Measurements from ENCODE around the gene RALY. TPM values are rescaled to one million over a fixed set of nuclear protein-coding genes. Genes with fewer than 3 reads are reported as not detected.
A peak's percentile ranks its signal among the peaks of the same experiment; 100 is the strongest.

Gene RALY
- polyA plus RNA-seq, 2 of the 4 experiments (the other 2 are of a cell fraction) = 63.4 to 102 TPM

DNA sequence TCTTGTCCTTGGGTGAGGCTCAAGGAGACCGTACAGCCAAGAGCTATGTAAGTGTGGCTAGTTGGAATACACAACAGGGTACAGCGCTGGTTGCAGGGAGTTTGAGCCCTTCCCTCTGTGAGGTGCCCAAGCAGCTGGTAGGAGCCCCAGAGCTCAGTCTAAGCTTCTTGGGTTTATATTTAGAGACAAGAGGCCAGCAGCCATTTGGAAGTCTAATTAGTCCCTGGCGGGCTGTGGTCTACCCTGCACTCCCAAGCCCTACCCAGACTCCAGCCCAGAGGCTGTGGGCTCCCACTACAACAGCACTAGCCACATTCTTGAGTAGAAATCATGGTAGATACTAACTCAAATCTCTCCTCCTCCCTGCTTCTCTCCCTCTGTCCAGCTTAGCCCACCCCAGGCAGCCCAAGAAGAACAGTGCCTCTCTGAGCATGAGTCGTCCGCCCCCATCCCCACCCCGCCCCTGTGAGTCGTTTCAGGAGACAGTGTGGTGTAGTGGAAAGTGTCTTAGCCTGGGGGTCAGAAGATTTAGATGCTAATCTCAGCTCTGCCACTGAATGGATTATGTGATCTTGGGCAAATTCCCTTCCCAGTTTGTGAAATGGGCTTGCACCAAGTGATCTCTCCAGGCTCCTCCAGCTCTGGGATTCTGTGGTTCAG lies 80.5 kb downstream of the RALY start:
- CTCF ChIA-PET = interaction anchor here (0.6 to 1.9 kb wide), 8 partner anchors 12 to 616 kb away, joined by 3 to 5 read pairs (median 4); no protein-coding TSS in a partner anchor
- 95% methylated on average over 5 of the region's 7 CpGs for WGBS (ENCODE audit: missing lambda C conversion rate)
- FAIRE-seq = no peak

DNA sequence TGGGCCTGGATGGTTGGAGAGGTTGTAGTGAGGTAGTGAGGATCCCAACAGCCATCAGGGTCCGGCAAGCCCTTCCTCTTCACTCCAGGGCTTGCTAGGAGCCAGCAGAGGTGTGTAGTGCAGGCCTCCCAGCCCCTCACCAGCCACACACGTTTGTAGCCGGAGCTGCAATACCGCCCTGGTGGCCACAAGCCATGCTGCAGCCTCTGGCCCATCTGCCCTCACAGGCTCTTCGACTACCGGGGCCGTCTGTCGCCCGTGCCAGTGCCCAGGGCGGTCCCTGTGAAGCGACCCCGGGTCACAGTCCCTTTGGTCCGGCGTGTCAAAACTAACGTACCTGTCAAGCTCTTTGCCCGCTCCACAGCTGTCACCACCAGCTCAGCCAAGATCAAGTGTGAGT lies 81.9 kb downstream of the RALY start:
- H3K27ac ChIP-seq = no peak overlapping the region
- FAIRE-seq (no peak), ATAC-seq (peak in 1 of 2 experiments; percentile 72; a peak in 3 of 6 replicates), DNase-seq (ENCODE audit: low read depth in 1 of 2, low spot score in 1 of 2) (no peak)
- no peak overlapping the region for H3K4me3 ChIP-seq
- no peaks in the 10 kb centered on the region for H3K9me3 ChIP-seq
- H3K4me1 ChIP-seq = no peaks in the 10 kb centered on the region
- ChIA-PET CTCF (interaction anchor here (1.1 kb wide), 1 partner anchor 28 kb away, joined by 3 read pairs; no protein-coding TSS in a partner anchor), POLR2A (no interaction called here)
- H3K4me2 ChIP-seq = no peak overlapping the region
- WGBS (ENCODE audit: missing lambda C conversion rate) = 97% methylated on average over 16 of the region's 16 CpGs
- TF ChIP-seq KDM5A (IDR thresholded peaks at IDR 0.05) (no peak), TFCP2L1 (CRISPR knock-in tag; IDR thresholded peaks at IDR 0.05) (no peak), RNF2 (IDR thresholded peaks at IDR 0.05; ENCODE audit: borderline replicate concordance, low read depth) (no peak), NFE2L2 (conservative IDR thresholded peaks at IDR 0.05; ENCODE audit: low read length) (no peak), FOSL2 (IDR thresholded peaks at IDR 0.05) (no peak), FOSL2 (CRISPR knock-in tag; IDR thresholded peaks at IDR 0.05) (no peak)
- TF ChIP-seq, protein P1, sequence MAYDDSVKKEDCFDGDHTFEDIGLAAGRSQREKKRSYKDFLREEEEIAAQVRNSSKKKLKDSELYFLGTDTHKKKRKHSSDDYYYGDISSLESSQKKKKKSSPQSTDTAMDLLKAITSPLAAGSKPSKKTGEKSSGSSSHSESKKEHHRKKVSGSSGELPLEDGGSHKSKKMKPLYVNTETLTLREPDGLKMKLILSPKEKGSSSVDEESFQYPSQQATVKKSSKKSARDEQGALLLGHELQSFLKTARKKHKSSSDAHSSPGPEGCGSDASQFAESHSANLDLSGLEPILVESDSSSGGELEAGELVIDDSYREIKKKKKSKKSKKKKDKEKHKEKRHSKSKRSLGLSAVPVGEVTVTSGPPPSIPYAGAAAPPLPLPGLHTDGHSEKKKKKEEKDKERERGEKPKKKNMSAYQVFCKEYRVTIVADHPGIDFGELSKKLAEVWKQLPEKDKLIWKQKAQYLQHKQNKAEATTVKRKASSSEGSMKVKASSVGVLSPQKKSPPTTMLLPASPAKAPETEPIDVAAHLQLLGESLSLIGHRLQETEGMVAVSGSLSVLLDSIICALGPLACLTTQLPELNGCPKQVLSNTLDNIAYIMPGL (CRISPR knock-in tag; IDR thresholded peaks at IDR 0.05; ENCODE audit: borderline replicate concordance) = no peak
- TF ChIP-seq, protein P2, sequence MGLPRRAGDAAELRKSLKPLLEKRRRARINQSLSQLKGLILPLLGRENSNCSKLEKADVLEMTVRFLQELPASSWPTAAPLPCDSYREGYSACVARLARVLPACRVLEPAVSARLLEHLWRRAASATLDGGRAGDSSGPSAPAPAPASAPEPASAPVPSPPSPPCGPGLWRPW (IDR thresholded peaks at IDR 0.05) = no peak

More for the DNA sequence above, 80.5 kb downstream of the RALY start:
- DNase-seq (ENCODE audit: low read depth in 1 of 2, low spot score in 1 of 2) (no peak), ATAC-seq (no peak)
- H3K4me1 ChIP-seq = 0 out of 3 replicates have a peak, but pooled peaks cover 5% of the 10 kb centered on the region
- no peaks in the 10 kb centered on the region for H3K9me3 ChIP-seq
- H3K4me2 ChIP-seq = no peak overlapping the region
- POLR2A ChIA-PET = no interaction called here
- no peak overlapping the region for H3K27ac ChIP-seq
- TF ChIP-seq SREBF2 (IDR thresholded peaks at IDR 0.05) (no peak), CHD4 (IDR thresholded peaks at IDR 0.05; ENCODE audit: borderline replicate concordance) (no peak), CBX8 (IDR thresholded peaks at IDR 0.05) (no peak), HOXA7 (CRISPR knock-in tag; IDR thresholded peaks at IDR 0.05) (no peak), NFE2L2 (conservative IDR thresholded peaks at IDR 0.05; ENCODE audit: low read length) (no peak), ZSCAN20 (CRISPR knock-in tag; IDR thresholded peaks at IDR 0.05) (no peak), CBX2 (IDR thresholded peaks at IDR 0.05; ENCODE audit: borderline replicate concordance, low read depth) (no peak), CEBPB (IDR thresholded peaks at IDR 0.05) (no peak), MAFK (IDR thresholded peaks at IDR 0.05; ENCODE audit: partially characterized antibody) (no peak), KDM5A (IDR thresholded peaks at IDR 0.05) (no peak), CHD2 (IDR thresholded peaks at IDR 0.05; ENCODE audit: low read length, partially characterized antibody) (no peak), RARB (CRISPR knock-in tag; IDR thresholded peaks at IDR 0.05) (no peak), EP300 (IDR thresholded peaks at IDR 0.05) (no peak)
- TF ChIP-seq, protein P1 (CRISPR knock-in tag; IDR thresholded peaks at IDR 0.05; ENCODE audit: borderline replicate concordance) = no peak
- TF ChIP-seq, protein P3, sequence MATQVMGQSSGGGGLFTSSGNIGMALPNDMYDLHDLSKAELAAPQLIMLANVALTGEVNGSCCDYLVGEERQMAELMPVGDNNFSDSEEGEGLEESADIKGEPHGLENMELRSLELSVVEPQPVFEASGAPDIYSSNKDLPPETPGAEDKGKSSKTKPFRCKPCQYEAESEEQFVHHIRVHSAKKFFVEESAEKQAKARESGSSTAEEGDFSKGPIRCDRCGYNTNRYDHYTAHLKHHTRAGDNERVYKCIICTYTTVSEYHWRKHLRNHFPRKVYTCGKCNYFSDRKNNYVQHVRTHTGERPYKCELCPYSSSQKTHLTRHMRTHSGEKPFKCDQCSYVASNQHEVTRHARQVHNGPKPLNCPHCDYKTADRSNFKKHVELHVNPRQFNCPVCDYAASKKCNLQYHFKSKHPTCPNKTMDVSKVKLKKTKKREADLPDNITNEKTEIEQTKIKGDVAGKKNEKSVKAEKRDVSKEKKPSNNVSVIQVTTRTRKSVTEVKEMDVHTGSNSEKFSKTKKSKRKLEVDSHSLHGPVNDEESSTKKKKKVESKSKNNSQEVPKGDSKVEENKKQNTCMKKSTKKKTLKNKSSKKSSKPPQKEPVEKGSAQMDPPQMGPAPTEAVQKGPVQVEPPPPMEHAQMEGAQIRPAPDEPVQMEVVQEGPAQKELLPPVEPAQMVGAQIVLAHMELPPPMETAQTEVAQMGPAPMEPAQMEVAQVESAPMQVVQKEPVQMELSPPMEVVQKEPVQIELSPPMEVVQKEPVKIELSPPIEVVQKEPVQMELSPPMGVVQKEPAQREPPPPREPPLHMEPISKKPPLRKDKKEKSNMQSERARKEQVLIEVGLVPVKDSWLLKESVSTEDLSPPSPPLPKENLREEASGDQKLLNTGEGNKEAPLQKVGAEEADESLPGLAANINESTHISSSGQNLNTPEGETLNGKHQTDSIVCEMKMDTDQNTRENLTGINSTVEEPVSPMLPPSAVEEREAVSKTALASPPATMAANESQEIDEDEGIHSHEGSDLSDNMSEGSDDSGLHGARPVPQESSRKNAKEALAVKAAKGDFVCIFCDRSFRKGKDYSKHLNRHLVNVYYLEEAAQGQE (IDR thresholded peaks at IDR 0.05) = no peak
- TF ChIP-seq, protein P2 (IDR thresholded peaks at IDR 0.05) = no peak
- TF ChIP-seq, protein P4, sequence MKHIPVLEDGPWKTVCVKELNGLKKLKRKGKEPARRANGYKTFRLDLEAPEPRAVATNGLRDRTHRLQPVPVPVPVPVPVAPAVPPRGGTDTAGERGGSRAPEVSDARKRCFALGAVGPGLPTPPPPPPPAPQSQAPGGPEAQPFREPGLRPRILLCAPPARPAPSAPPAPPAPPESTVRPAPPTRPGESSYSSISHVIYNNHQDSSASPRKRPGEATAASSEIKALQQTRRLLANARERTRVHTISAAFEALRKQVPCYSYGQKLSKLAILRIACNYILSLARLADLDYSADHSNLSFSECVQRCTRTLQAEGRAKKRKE (CRISPR knock-in tag; IDR thresholded peaks at IDR 0.05; ENCODE audit: low read depth) = no peak
- TF ChIP-seq, protein P5, sequence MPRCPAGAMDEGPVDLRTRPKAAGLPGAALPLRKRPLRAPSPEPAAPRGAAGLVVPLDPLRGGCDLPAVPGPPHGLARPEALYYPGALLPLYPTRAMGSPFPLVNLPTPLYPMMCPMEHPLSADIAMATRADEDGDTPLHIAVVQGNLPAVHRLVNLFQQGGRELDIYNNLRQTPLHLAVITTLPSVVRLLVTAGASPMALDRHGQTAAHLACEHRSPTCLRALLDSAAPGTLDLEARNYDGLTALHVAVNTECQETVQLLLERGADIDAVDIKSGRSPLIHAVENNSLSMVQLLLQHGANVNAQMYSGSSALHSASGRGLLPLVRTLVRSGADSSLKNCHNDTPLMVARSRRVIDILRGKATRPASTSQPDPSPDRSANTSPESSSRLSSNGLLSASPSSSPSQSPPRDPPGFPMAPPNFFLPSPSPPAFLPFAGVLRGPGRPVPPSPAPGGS (IDR thresholded peaks at IDR 0.05) = no peak
- H3K4me3 ChIP-seq = no peak overlapping the region
